HG02884 (cell line): ENCODE results near the gene SETD7.
"Not testable (repeated sequence)": the region's sequence is repeated elsewhere in the genome, so short reads cannot be mapped to it uniquely, and the experiment has no call there.

Source experiments
- ATAC-seq: cut with Tn5 transposase; IDR thresholded peaks from one replicate; pipeline ENCODE4 v1.9.1; 2021; ENCODE audit warnings: mild to moderate bottlenecking, moderate library complexity; ENCODE audit not compliant: unreplicated experiment

Gene SETD7

DNA sequence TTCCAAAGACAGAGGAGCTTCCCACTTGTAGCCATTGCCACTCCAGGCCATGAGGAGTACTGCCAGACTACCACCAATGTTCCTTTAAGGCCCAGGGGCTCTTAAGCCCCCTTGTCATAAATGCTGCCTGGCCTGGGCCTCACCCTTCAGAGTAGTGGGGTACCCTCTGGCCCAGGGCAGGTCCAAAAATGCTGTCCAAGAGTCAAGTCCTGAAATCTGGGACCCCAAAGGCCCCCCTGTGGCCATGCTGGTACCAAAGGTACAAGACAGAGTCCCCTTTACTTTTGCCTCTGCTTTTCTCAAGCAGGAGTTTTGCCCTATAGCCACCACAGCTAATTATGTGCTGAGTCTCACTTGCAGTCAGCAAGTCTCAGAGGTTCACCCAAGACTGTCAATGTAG lies 85.7 kb downstream of the SETD7 start:
- ATAC-seq: no peak

DNA sequence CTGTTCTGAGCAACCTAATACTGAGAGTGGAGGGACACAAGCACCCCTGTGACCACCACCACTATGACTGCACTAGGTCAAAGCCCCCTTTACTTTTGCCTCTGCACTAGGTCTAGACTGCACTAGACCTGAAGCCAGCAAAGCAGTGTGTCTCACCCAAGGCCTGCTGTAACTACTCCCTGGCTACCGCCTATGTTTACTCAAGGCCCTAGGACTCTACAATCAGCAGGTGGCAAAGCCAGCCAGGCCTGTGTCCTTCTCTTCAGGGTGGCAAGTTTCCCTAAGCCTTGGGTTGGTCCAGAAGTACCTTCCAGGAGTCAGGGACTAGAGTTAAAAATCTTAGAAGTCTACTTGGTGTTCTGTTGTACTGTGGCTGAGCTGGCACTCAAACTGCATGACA lies 86.2 kb downstream of the SETD7 start:
- ATAC-seq: no peak

DNA sequence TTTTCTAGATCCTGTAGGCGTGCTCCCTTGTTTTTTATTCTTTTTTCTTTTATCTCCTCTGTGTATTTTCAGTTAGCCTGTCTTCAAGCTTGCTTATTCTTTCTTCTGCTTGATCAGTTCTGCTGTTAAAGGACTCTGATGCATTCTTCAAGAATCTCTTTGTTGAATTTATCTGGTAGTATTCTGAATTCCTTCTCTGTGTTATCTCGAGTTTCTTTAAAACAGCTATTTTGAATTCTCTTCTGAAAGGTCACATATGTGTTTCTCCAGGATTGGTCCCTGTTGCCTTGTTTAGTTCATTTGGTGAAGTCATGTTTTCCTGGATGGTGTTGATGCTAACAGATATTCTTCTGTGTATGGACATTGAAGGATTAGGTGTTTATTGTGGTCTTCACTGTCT lies 86.8 kb downstream of the SETD7 start:
- no peak for ATAC-seq

DNA sequence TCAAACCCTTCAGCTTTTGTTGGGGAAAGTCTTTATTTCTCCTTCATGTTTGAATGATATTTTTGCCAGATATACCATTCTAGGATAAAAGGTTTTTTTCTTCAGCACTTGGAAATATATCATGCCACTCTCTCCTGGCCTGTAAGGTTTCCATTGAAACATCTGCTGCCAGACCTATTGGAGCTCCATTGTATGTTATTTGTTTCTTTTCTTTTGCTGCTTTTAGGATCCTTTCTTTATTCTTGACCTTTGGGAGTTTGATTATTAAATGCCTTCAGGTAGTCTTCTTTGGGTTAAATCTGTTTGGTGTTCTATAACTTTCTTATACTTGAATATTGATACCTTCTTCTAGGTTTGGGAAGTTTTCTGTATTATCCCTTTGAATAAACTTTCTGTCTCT lies 87.3 kb downstream of the SETD7 start:
- not testable (repeated sequence) for ATAC-seq

DNA sequence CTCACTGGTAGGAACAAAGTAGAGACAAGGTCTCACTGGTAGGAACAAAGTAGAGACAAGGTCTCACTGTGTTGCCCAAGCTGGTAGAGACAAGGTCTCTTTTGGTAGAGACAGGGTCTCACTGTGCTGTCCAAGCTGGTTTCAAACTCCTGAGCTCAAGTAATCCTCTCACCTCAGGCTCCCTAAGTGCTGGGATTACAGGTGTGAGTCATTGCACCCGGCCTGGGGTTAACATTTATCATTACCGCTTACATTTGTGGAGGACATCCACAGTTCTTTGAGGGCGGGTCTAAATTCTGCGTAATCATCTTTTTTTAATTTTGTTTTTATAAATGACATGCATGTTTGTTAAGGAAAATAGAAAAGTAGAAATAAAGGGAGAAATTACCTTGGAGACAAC lies 90.1 kb downstream of the SETD7 start:
- no peak for ATAC-seq

DNA sequence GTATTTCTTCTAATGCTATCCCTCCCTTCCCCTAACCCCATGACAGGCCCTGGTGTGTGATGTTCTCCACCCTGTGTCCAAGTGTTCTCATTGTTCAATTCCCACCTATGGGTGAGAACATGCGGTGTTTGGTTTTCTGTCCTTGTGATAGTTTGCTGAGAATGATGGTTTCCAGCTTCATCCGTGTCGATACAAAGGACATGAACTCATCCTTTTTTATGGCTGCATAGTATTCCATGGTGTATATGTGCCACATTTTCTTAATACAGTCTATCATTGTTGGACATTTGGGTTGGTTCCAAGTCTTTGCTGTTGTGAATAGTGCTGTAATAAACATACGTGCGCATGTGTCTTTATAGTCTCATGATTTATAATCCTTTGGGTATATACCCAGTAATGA lies 91.5 kb downstream of the SETD7 start:
- ATAC-seq: not testable (repeated sequence)

DNA sequence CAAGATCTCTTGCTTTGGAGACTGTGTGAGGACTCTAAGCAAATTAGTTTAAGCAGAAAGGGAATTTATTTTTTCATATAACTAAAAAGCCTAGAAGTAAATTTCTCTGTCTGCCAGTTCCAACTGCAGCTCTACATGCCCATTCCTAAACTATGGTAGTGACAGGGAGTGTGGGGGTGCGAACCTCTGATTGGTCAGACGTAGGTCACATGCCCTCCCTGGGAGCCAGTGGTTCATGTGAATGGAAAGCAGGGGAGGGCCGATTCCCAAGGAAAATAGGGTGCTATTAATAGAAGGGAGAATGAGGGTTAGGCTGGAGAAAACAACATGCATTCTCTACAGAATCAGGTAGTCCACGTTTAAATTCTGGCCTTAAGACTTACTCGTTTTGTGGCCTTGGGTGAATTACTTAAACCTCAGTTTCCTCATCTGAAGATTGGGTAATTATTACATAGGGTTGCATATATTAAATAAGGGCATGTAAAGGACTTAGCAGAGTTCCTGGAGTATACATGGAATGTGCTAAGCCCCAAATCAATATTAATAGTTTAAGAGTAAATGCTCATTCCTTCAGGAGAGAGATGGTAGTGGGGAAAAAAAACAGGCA lies 94.9 kb downstream of the SETD7 start:
- ATAC-seq: no peak

DNA sequence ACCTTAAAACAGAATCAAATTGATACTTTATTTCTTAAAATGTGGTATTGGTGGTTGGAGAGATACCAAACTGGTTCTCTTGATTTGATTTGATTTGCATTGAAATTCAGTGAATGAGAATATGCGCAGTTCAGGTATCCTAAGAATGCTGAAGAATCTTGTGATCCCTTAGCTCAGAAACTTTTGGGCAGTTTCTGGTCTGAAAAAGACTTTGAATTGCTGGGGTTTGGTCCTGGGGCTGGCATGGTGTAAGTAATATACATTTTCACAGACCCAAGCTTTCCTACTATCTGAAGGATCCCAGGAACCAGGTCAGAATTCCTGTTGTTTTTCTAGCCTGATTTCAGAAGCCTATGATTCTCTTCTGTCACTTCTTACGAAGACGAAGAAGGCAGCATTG lies 95.5 kb downstream of the SETD7 start:
- no peak for ATAC-seq

DNA sequence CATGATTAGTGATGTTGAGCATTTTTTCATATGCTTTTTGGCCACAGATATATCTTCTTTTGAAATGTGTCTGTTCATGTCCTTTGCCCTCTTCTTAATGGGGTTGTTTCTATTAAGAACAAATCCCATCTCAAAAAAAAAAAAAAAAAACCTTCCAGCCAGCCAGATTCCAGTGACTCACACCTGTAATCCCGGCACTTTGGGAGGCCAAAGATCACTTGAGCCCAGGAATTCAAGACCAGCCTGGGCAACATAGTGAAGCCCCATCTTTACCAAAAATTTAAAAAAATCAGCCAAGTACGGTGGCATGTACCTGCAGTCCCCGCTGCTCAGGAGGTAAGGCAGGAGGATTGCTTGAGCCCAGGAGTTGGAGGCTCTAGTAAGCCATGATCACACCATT lies 97.0 kb downstream of the SETD7 start:
- ATAC-seq: no peak

DNA sequence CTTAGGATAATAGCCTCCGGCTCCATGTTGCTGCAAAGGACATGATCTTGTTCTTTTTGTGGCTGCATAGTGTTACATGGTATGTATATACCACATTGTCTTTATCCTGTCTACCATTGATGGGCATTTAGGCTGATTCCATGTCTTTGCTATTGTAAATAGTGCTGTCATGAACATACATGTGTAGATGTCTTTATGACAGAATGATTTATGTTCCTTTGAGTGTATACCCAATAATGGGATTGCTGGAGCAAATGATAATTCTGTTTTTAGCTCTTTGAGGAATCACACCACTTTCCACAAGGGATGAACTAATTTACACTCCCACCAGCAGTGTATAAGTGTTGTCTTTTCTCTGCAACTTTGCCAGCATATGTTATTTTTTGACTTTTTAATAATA lies 97.5 kb downstream of the SETD7 start:
- no peak for ATAC-seq

DNA sequence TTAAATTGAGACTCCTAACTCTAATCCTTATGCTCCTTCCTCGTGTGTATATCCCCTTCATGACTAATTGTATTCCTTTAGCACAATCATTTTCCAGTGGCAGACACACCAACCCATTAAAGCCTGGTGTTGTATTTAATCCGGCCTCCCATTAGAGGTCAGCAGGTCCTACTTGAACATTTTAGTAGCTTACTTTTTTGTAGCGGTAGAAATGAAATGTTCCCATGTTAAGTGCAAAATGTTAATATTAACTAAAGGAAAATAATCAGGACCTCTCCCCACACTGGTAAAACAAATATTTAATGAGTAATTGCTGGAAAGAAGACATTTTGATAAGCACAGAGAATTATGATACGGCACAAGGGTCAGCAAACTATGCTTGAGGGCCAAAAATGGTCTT lies 98.7 kb downstream of the SETD7 start:
- no peak for ATAC-seq

DNA sequence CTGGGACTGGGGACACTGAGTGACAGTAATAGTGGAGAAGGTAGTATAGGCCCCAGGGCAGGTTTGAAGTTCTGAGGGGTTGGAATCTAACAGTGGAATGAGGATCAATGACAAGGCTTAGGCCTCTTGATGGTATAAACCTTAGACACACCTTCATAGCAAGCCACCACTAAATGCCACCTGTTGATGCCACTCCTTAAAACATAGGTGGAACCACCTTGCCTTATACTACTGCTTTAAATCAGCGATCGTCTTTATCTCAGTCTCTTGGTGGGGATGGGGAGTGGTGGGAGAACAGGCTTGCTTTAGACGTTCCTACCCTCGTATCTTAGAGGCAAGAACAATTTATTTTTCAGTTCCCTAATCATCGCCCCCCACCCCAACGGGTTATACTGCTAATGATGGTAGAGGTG lies 100.9 kb downstream of the SETD7 start:
- ATAC-seq: no peak

DNA sequence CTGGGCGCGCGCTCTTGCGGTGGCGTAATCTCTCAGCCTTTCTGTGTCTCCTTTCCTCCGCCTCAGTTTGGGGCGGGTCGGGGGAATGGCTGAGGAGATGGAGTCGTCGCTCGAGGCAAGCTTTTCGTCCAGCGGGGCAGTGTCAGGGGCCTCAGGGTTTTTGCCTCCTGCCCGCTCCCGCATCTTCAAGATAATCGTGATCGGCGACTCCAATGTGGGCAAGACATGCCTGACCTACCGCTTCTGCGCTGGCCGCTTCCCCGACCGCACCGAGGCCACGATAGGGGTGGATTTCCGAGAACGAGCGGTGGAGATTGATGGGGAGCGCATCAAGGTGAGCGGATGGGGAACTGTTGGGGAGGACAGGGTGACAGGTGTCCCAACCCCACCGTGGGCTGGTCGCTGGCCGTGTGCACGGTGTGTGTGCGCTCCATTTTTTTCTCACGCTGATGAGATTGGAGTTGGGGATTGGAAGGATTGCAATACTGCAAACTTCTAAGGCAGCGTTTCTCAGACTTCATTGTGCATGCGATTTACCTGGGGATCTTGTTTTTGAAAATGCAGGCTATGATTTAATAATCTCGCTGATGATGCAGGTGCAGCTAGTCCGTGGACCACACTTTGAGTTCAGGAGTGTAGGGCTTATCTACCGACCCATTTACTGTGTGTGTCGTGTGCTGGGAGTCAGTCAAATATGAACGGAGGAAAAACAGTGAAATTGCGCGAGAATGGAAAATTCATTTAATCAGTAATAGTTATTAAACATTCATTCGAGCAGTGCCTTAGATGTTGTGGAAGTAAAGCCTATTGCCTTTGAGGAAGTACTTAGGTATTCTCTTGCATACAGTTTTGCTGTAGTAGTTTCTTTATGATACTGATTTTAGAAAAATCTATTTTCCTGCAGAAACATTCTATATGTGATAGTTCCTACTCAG lies 101.6 kb downstream of the SETD7 start, which contains the start of gene RAB33B:
Gene RAB33B, plus strand, starts transcription at position 11 of the 935 bp plus-strand sequence. Its CDS starts 75 bp downstream, at position 86.
- peak; percentile 2 for ATAC-seq

DNA sequence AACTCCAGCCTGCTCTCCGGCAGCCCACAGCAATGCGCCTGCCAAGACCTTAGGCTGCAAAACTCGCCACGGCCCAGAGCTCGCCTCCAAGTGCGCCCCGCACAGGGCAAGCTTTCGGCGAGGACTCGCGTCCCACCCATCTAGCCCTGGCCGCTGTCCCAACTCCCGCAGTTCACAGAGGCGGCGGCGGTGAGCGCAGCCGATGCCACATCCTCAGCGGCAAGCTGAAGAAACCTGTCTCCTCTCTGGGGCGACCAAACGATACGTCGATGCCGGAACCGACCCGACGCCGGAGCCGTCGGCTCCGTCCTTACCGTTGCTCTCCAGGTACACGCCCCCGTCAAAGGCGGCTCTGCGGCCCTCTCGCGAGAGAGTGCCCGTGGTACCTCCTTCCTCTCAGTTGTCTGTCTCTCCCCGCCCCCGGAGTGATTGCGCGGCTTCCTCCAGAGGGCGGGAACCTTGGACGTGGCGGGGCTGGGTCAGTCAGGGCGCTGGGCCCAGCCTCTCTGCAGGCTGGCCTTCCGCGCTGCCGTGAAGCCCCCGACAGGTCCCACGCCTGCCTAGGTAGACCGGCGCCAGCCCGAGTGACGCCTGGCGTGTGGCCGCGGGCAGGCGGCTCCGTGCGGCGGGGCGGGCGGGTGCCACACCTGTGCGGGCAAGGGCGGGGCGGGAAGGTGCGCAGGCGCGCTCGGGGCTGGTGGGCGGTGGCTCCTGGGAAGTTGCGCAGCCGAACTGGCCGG lies 102.5 kb downstream of the SETD7 start:
- peak; percentile 83 for ATAC-seq

DNA sequence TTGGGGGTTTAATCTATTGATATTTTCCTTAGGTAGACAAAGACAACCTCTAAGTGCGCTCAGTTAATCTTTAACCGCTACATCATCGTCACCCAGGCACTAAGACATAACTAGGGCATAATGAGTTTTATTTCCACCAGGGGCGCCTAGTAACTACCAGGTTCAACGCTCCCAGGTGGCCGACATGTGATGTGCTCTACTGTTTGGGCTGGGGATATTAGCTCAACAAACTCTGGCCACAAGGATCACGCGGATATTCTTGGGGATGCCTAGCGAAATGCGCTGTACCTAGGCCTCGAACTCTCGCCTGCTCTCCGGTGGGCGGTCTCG lies 103.0 kb downstream of the SETD7 start:
- ATAC-seq: peak; percentile 41

DNA sequence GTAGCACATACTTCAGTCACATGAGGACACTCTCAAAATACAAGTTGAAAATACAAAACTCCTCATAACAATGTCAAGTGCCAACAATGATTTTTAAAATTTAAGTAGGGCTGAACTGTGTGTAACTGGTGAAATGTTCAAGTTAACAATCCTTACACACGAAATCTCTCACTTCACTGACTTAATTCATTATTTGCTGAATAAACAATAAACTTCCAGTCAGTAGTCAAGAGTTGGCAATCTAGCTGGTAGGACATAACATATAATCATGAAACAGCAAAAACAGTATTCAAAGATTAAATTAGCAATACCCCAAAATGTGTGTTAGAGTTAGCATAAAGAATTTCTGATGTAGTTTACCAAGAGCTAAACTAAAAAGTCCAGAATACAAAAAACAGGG lies 104.0 kb downstream of the SETD7 start:
- ATAC-seq: no peak

DNA sequence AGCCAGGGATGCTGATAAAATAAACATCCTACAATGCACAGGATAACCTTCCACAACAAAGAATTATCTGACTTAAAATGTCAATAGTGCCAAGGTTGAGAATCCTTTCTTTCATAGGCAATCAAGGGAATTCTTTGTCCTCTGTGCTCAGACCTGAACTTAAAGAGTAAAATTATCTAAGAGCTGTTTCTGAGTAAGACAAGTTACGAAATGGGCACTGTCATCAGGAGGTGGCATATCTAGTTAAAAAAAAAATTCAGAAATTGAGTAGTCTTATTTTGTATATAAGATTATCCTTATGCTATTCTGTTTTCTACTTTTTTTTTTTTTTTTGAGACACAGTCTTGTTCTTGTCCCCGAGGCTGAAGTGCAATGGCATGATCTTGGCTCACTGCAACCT lies 105.4 kb downstream of the SETD7 start:
- ATAC-seq: no peak

DNA sequence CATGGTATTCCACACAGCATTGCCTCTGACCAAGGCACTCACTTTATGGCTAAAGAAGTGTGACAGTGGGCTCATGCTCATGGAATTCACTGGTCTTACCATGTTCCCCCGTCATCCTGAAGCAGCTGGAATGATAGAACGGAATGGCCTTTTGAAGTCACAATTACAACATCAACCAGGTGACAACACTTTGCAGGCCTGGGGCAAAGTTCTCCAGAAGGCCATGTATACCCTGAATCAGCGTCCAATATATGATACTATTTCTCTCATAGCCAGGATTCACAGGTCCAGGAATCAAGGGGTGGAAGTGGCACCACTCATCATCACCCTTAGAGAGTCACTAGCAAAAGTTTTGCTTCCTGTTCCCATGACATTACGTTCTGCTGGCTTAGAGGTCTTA lies 108.9 kb downstream of the SETD7 start:
- not testable (repeated sequence) for ATAC-seq
